ENCODE data around the gene XPO4. TPM values are rescaled to one million over a fixed set of nuclear protein-coding genes. Genes with fewer than 3 reads are reported as not detected.

XPO4 gene
- total and polyA plus RNA-seq, 2 donors (not counting 3 experiments of a cell fraction or from before 2014, with no cell fraction given) = 6.0 to 22.5 TPM

GRCh38 chr13:20808874-20809273 is 93.7 kb downstream of the XPO4 start:
- H3K9me1 ChIP-seq (replicated peaks; ENCODE audit: control insufficient read depth, extremely low read depth, insufficient read depth, low read length) = no peaks in the 10 kb centered on the region
- H3K9me3 ChIP-seq (replicated peaks; ENCODE audit: control insufficient read depth, insufficient read depth, low read length) = no peaks in the 10 kb centered on the region
- no peak overlapping the region for H3K4me3 ChIP-seq (replicated peaks in 1 of 3; ENCODE audit: insufficient read depth in 1 of 3, low read depth in 1 of 3, low read length in 3 of 3)
- DNase-seq (ENCODE audit: low read depth, low spot score) = no peak
- no peaks in the 10 kb centered on the region for H4K20me1 ChIP-seq (replicated peaks; ENCODE audit: control insufficient read depth, extremely low read depth, insufficient read depth, low read length)
- no peak for FAIRE-seq
- POLR2A ChIA-PET = no interaction called here
- H3K4me2 ChIP-seq (ENCODE audit: insufficient read depth, low read length) = no peak overlapping the region
- H3K9ac ChIP-seq (replicated peaks; ENCODE audit: extremely low read depth, insufficient read depth, low read length) = no peak overlapping the region
- intact Hi-C loops (cut with micrococcal nuclease) = no loop called here
- dilution Hi-C loops (cut with MboI; ENCODE audit: extremely low pct_ligation_motif_present, low sequenced_read_pairs) = no loop called here
- H2AFZ ChIP-seq (ENCODE audit: low read depth, low read length) = no peak overlapping the region
- TF ChIP-seq EZH2 (IDR thresholded peaks at IDR 0.05; ENCODE audit: borderline replicate concordance, low read depth, low read length, severe bottlenecking) (no peak), POLR2AphosphoS5 (IDR thresholded peaks at IDR 0.05; ENCODE audit: insufficient read depth, low read depth, low read length) (no peak), JUN (IDR thresholded peaks at IDR 0.05; ENCODE audit: borderline replicate concordance, insufficient read depth, insufficient read length, low read depth) (no peak), MAX (IDR thresholded peaks at IDR 0.05; ENCODE audit: insufficient read depth, insufficient read length) (no peak), CTCF (IDR thresholded peaks at IDR 0.05; ENCODE audit: extremely low read depth in 1 of 2, insufficient read depth in 1 of 2, low read depth in 1 of 2, low read length in 2 of 2) (no peak), FOS (IDR thresholded peaks at IDR 0.05; ENCODE audit: borderline replicate concordance, insufficient read depth, low read length) (no peak), MYC (IDR thresholded peaks at IDR 0.05; ENCODE audit: low read depth, low read length) (no peak), POLR2A (IDR thresholded peaks at IDR 0.05; ENCODE audit: low read depth, low read length) (no peak), GATA2 (IDR thresholded peaks at IDR 0.05; ENCODE audit: insufficient read depth, insufficient read length, low read depth, low read length) (no peak)
- no peak overlapping the region for H3K27ac ChIP-seq (ENCODE audit: insufficient read depth, low read depth, low read length)
- no TSS peak for BruUV-seq (replicated peaks)
- CTCF ChIA-PET = interaction anchor here (1.1 to 1.4 kb wide), 2 partner anchors 20 to 44 kb away, joined by 4 read pairs; no protein-coding TSS in a partner anchor
- no peaks in the 10 kb centered on the region for H3K27me3 ChIP-seq (ENCODE audit: control insufficient read depth in 2 of 2, insufficient read depth in 2 of 2, low read length in 2 of 2)
- H3K79me2 ChIP-seq (ENCODE audit: control insufficient read depth, insufficient read depth, low read length) = peaks cover 6% of the 10 kb centered on the region
- H3K4me1 ChIP-seq (ENCODE audit: control insufficient read depth, extremely low read depth, insufficient read depth, low read length) = peaks cover 13% of the 10 kb centered on the region
- peaks cover 3 to 7% of the 10 kb centered on the region in 2 experiments for H3K36me3 ChIP-seq (ENCODE audit: control insufficient read depth in 2 of 2, extremely low read depth in 1 of 2, insufficient read depth in 2 of 2, low read length in 2 of 2)

Measured in endothelial cell of umbilical vein (primary cell).